CD4-positive, alpha-beta T cell treated with Interferon alpha-2 for 1 hour (primary cell): ENCODE measurements around the gene MRPS33.
"Not testable (repeated sequence)": the region's sequence is repeated elsewhere in the genome, so short reads cannot be mapped to it uniquely, and the experiment has no call there.

ENCODE experiments used
- DNase-seq, 2 donors: peaks; one replicate each; pipeline ENCODE4 v3.0.0-alpha.2; 2020 to 2022

Gene MRPS33

DNA sequence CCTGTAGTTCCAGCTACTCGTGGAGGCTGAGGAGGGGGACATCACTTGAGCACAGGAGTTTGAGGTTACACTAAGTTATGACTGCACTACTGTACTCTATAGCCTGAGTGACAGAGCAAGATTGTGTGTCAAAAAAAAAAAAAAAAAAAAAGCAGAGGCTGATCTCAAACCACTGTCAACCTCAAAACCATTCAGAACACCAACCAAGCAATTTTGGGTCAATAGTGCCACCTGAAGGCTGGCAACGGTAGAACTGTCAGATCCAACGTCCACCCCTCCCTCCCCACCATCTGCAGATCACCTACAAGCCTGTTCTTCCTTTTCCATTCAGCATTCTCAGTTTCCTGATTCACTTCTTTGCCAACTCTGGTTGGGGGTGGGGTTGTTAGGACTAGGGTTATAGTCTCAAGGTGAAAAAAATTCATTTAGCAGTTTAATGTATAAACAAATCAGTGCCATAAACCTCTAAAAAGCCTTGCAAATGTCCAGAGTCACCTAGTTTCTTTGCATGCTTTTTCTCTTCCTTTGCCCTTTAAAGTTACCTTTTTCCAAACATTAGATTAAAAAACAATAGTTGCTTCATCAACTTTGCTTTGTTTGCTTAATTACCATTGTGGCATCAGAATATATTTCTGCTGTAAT is 2.6 kb downstream of the MRPS33 start:
- DNase-seq: peak; percentile 81 to 89

DNA sequence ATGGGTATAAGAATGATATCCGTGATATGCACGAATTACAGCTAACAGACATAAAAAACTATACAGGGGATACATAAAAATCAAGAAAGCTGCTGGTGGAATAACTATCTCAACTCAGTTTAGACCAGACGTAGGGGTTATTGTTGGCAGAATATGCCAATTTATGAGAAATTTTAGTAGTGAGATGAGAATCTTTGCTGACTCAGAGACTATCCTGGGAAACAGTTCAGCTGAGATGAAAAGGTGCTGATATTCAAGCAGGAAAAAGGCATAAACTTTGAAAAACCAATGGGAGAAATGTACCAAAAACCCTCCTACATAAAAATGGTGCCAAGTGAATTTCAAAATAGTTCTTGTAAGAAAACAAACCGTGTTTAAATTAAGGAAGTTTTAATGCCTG is 3.3 kb downstream of the MRPS33 start:
- DNase-seq: no peak

DNA sequence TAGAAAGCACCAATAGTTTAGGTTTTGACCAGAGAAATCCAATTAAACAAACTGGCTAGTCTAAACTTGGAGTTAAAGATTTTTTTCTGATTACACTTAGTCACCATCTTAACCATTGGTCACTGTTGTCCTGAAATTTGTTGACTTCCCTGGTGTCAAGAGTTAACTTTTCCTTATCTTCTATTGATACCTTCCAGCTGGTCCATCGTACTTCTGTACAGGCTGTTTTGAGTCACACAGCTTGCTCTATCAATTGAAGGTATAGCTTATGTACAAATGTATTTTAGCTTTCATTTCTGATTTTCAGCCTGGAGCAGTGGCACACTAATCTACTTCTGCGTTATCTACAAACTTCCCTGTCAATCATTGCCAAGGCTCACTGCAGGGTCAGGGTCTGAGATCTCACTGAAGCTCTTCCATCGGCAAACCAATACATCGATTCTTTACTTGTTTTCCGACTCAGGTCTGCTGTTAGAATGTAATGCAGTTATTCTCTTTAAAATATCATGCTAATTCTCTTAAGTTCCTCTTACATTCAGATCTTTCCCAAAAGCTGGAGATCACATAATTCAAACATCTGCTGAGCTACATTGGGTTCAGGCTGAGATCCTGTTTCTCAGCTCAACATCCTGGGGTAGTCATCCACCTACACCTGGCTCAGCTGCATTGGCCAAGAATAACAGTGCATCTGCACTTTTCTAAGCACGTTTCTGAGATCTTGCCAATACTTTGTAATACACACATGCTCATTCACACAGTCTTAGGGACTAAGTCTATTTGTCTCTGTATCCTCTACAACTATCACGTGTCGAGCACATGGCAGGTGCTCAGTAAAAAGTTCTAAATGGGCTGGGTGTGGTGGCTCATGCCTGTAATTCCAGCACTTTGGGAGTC is 11.3 kb downstream of the MRPS33 start:
- no peak for DNase-seq

DNA sequence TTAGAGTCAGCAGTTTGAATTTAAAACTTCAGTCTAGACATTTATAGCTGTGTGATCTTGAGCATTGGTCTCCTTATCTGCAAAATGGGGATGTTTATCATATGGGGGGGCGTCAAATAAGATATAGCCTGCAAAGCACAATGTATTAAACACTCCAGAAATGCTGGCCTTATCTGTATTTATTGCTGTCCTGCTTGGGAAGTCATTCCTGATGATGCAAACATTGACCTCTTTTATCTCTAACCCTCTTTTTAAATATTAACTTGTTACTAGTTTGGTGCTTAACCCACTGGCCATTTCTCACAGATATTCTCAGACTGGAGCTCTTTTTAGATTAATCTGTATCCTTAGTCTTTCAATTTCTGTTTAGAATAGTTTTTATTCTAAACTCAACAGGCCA is 13.2 kb downstream of the MRPS33 start:
- DNase-seq: no peak

DNA sequence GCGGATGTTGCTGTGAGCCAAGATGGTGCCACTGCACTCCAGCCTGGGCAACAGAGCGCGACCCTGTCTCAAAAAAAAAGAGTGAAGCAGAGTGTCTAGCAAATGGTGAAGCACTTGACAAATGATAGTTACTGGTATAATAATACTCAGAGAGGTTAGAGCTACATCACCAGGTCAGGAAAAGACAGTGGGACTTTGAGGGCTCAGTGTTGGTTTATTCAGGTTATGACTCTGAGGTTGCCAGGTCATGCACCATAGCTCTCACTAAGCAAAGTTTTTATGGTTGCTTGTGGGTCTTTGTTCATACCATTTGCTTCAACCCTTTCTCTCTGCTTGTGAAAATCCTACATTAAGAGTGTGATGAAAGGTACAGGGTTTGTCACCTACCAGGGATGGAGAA is 13.6 kb downstream of the MRPS33 start:
- DNase-seq: no peak

DNA sequence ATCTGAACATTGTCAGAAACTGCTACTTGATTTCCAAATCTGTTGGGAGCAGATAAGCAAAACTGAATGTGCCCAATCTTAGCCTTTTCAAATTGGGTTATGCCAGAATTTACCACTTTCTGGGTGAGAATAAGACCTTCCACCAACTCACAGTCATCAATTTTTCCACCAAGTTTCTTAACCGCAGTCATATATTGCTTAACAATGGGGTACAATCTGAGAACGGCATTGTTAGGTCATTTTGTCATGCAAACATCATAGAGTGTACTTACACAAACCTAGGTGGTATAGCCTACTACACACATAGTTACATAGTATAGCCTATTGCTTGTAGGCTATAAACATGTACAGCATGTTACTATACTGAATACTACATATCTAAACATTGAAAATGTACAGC is 16.0 kb downstream of the MRPS33 start:
- no peak for DNase-seq

DNA sequence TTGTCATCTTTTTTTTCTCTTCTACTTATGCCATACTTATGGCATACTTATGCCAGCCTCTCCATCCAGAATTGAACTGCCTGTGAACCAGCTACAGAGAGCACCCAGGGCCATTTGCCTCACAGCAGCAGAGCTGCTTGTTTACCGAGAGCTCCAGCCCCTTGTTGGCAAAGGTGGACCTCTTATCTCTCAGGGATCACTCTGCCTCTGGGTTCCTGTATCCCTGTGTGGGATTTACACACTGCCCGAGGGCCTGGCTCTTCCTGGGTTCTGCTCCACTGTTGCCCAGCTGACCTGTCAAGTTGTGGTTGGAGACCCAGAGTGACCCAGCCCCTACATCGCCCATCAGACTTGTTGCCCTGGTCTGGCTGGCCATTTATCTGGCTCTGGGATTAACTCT is 22.3 kb downstream of the MRPS33 start:
- DNase-seq: no peak

DNA sequence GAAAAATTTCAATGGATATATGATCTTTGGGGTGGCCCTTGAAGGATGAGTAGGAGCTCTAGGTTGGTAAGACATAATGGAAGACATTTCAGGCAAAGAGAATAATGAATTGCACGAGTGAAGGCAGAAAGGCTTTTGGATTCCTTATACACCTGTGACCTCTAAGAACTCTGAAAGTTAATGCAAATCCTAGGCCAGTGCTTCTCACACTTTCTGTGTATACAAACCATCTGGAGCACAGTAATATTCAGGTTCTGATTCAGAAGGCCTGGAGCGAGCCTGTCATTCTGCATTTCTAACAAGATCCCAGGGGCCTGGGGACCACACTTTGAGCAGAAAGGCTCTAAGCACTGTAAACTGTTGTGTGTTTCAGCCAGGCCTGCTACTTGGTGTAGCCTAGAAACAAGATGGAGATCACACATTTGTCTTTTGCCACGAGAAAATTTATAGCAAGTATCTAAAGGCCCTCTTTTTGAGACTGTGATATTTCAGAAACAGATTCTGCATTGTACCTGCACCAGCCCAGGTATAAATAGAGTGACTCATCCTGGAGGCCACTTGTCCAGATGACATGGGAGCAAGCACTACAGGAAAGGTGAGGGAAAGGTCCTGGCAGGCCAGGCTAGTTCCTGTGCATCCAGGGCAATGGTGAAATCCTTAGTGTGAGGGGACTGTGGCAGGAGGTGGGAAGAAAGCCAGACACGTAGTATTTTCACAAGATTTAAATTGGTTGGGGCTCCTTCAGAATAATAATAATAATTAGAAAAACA is 24.4 kb downstream of the MRPS33 start:
- DNase-seq: no peak

DNA sequence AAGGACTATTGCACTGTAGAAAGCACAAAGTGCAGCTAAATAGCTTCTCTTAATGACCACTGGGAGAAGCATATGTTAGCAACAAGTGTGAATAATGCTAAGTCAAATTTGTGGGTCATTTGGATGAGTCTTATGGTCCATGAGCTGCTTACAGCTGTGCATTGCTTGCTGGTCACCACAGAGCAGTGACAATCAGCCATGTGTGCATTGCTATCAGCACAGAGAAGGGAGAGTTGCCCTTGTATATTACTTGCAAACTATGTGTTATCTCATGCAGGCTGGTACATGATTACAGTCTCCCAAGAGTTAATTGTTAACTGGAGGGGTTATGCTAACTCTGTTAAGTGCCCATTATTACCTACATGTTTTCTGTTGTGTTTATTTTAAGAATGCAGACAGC is 25.7 kb downstream of the MRPS33 start:
- no peak for DNase-seq

DNA sequence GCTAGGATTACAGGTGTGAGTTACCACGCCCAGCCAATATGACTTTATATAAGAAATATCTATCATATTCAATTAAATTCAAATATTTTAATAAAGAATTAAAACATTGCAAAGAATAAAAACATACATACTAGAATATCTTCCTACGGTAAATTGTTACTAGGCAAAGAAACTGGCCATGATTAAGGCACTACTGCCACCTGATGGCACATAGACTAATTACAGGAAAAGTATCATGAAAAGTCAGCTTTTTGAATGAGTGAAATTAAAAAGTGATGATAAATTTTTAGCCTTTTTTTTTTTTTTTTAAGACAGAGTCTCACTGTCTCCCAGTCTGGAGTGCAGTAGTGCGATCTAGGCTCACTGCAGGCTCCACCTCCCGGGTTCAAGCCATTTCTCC is 30.9 kb downstream of the MRPS33 start:
- peak in 1 of 2 donors; percentile 23 for DNase-seq

DNA sequence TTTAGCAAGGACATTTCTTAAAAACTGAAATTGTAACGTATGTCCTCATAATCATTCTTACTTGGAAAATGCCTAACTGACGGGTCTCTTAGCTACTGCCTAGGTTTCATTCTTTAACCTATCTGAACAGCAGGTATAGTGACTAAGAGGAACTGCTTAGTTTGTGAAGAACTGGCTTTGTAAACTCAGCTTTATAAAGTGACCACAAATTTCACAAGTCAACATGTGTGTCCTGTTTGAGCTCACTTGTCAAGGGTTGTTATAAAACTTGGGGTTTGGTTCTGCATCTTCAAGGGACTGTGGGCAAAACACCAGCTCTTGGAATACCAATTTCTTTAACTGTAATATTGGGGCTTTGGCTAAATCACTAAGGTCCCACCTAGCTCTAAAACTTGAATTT is 32.2 kb downstream of the MRPS33 start:
- DNase-seq: no peak

DNA sequence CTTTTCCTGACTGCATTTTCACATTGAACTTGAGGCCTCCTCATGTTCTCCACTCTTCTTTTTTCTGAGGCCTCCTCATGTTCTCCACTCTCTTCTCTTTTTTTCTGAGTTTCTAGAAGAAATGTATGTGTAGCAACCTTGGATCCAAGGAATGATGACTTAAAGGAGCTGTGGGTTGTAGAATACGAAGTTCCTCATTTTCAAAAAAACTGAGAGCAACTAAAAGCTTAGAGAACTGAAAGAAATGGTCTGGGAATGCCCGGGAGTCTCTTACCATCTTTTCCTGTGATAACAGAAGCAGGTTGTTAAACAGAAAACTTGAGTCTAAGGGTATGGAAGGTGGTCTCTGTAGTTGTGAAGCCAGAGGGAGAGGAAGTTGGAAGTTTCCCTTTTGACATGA is 32.8 kb downstream of the MRPS33 start:
- no peak for DNase-seq

DNA sequence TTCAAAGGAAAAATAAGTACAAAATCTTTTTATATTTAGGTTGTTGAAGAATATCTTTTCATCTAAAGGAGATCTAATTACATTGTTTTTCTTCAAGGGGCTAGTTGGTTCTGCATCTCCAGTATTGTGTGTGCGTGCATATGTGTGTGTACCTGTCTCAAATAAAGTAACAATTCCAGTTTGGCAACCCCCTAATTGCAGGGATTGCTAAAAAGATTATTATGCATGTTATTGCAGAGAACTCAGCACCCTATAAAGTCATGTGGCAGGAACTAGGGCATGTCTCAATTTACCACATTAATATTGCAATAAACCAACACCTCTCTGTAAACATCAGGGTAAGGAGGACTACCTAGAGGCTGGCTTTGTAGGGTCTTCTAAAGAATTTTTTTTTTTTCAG is 37.0 kb downstream of the MRPS33 start:
- no peak for DNase-seq

DNA sequence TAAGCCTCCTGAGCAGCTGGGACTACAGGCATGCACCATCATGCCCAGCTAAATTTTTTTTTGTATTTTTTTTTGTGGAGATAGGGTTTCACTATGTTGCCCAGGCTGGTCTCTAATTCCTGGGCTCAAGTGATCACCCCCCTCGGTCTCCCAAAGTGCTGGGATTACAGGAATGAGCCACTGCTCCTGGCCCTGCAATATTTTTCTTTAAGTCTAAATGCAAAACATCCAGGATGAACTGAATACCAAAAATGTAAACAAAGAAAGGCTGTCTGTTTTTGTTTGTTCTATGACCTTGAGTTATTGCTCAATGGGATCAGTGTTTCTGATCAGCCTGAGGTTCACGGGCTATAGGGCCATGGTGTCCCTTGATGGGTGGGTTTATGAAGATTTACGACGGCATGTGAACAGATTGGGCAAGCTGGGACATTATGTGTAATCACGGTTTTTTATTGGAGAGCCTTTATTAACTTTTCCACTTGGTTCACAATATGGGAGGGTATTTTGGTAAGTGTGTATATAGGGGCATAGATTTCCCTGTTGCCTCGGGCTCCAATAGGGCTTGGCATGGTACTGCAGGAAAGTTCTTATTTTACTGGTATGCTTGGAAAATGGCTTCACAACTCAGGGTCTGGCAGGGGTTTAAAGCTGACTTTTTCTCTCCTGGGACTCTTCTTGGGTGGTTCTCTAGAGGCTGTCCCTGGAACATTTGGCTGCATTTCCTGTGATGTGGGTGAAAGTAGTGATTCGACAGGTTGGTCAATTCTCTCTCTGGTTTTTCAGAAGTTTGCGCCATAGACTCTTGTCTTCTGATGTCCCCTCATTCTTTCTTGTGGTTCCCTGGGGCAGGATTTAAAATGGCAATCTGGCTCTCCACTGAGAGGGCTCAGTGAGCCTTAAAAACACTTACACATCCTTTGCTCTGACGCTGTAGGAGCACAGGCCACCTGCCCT is 41.6 kb downstream of the MRPS33 start:
- no peak for DNase-seq

DNA sequence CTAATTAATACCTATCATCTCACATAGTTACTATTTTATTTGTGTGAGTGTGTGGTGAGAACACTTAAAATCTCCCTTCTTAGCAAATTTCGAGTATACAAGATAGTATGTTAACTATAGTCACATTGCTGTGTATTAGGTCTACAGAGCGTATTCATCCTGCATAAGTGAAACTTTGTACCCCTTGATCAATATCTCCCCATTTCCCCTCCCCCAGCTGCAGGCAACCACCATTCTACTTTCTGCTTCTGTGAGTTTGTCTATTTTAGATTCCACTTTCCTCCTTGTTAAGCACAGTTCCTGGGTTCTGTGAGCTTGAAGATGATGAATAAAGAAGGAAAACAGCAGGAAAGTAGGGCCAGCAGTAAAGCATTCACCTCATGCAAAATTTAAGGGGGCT is 42.4 kb downstream of the MRPS33 start:
- no peak for DNase-seq

DNA sequence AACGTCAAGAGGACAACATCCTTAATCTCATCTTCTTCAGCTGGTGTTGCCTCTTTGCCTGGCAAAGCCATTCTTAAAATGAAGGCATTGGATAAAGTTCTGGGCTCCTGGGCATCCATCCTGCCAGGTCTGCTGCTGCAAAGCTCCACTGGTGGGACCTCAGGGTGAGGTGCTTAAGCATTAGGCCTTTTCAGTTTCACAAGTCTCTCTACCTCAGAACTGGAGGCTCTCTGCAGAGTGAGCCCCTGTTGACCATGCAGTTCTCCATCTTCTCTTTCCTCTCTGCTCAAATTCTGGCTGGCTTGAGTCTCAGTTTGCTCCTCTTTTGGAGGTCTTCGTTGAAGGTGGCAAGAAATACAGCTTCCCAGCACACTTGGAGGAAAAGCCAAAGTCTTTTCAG is 47.3 kb downstream of the MRPS33 start:
- DNase-seq: no peak

DNA sequence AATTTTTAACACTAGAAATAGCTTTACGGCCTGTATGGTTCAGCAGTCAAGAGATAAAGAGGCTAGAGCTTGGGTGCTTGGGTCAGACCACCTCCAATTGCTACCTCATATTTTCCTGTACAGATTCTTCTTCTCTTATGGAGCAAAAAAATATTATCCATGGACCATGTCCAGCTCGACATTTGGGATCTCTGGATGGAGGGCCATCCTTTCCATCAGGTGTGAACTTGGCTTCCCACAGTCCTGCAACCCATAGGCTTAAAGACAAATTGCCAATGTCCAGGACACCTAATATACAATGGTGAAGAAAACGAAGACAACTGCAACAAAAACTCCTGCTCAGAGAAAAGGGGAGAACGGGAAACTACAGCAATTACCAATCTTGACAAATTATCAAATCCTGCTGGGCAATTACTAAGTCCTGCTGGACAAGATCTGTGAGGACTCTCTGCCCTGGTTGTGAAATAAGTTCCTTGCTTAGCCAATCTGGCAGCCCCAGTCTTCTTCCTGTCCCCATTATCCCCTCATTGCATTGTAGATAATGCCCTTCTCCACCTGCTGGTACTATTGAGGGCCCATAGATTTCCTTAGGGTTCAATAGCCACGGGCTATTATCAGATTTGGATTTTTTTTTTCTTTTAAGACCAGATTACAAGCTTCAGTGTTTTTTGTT is 48.1 kb downstream of the MRPS33 start:
- no peak for DNase-seq

DNA sequence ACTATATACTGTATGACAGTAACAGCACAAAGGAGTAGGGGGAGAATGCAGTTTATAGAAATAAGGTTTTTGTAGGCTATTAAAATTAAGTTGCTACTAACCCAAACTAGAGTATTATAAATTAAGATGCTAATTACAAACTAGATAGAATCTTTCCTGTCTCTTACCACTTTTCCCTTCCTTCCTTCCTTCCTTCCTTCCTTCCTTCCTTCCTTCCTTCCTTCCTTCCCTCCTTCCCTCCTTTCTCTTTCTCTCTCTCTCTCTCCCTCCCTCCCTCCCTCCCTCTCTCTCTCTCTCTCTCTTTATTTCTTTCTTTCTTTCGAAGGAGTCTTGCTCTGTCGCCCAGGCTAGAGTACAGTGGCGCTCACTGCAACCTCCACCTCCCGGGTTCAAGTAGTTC is 53.6 kb downstream of the MRPS33 start:
- no peak for DNase-seq

DNA sequence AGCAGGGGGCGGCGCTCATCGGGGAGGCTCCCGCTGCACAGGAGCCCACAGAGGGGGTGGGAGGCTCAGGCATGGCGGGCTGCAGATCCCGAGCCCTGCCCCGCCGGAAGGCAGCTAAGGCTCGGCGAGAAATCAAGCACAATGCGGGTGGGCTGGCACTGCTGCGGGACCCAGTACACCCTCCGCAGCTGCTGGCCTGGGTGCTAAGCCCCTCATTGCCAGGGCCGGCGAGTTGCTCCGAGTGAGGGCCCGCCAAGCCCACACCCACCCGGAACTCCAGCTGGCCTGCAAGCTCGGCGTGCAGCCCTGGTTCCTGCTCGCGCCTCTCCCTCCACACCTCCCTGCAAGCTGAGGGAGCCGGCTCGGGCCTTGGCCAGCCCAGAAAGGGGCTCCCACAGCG is 57.8 kb downstream of the MRPS33 start:
- not testable (repeated sequence) for DNase-seq
